Ectodermal cell (in vitro differentiated cells): ENCODE measurements around the gene MUC5B.
"Not testable (repeated sequence)": the region's sequence is repeated elsewhere in the genome, so short reads cannot be mapped to it uniquely, and the experiment has no call there.

Experiments used
- H3K27ac ChIP-seq: 2 replicates; pipeline ENCODE4 v1.7.0; 2013; ENCODE audit warnings: mild to moderate bottlenecking, low read depth, low read length; ENCODE audit not compliant: insufficient read depth, poor library complexity, severe bottlenecking
- H3K27me3 ChIP-seq: 2 replicates; pipeline ENCODE4 v1.7.0; 2013; ENCODE audit warnings: mild to moderate bottlenecking, low read length; ENCODE audit not compliant: insufficient read depth, control insufficient read depth, poor library complexity, severe bottlenecking
- H3K36me3 ChIP-seq: one replicate; pipeline ENCODE4 v1.7.0; 2013; ENCODE audit warnings: low read length; ENCODE audit not compliant: control insufficient read depth, insufficient read depth
- H3K4me1 ChIP-seq: one replicate; pipeline ENCODE4 v1.7.0; 2013; ENCODE audit warnings: low read length; ENCODE audit not compliant: control insufficient read depth, insufficient read depth
- H3K4me3 ChIP-seq: 2 replicates; pipeline ENCODE4 v1.7.0; 2013; ENCODE audit warnings: low read depth, low read length, control low read depth; ENCODE audit not compliant: insufficient read depth
- H3K9me3 ChIP-seq: 2 replicates; pipeline ENCODE4 v1.7.0; 2013; ENCODE audit warnings: mild to moderate bottlenecking, low read length, moderate library complexity; ENCODE audit not compliant: control insufficient read depth
- WGBS, 2 experiments: methylation state at CpG; one replicate each; pipeline ENCODE4 v1.1.7; 2013; ENCODE audit warnings: missing lambda C conversion rate in 2 of 2; 5-methylcytosine and 5-hydroxymethylcytosine counted together

Gene MUC5B

DNA sequence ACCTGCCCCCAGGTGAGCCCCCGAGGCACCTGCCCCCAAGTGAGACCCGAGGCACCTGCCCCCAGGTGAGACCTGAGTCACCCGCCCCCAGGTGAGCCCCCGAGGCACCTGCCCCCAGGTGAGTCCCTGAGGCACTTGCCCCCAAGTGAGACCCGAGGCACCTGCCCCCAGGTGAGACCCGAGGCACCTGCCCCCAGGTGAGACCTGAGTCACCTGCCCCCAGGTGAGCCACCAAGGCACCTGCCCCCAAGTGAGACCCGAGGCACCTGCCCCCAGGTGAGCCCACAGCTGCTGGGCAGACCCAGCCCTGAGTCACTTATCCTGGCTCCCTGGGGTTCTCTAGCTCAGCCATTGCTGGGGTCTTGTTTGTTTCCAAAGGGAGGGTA, 36.2 kb downstream of the MUC5B start:
- H3K27ac ChIP-seq: no peak overlapping the region
- H3K4me1 ChIP-seq: peaks cover 7% of the 10 kb centered on the region
- 89 to 93% methylated on average over 7 of the region's 7 CpGs for WGBS, 2 experiments
- H3K27me3 ChIP-seq: no peaks in the 10 kb centered on the region
- H3K9me3 ChIP-seq: no peaks in the 10 kb centered on the region
- no peaks in the 10 kb centered on the region for H3K36me3 ChIP-seq
- no peak overlapping the region for H3K4me3 ChIP-seq

GRCh38 chr11:1259561-1259960, 36.7 kb downstream of the MUC5B start:
- Histone ChIP-seq H3K27ac (no peak overlapping the region), H3K4me3 (no peak overlapping the region), H3K36me3 (no peaks in the 10 kb centered on the region), H3K9me3 (no peaks in the 10 kb centered on the region), H3K27me3 (no peaks in the 10 kb centered on the region), H3K4me1 (peaks cover 7% of the 10 kb centered on the region)
- WGBS, 2 experiments: 89 to 90% methylated on average over 9 of the region's 9 CpGs

DNA sequence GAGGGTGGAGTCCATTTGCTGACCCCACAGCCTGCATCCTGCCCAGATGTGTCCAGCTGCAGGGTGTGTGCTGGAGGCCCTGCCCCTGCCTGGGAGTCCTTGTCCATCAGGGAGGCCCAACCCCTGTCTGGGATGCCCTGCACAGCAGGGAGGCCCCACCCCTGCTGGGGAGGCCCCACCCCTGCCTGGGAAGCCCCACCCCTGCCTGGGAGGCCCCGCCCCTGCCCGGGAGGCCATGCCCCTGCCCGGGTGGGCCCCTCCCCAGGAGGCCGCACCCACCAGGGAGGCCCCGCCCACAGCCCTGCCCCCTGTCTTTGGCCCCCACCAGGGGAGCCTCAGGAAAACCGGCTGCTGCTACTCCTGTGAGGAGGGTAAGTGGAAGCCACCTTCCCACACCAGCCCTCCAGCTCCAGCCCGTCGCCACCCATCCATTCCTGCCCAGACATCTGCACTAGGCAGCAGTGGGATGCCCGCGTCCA, 37.2 kb downstream of the MUC5B start:
- 83 to 89% methylated on average over 10 of the region's 10 CpGs for WGBS, 2 experiments
- H3K4me3 ChIP-seq: no peak overlapping the region
- H3K4me1 ChIP-seq: peaks cover 7% of the 10 kb centered on the region

GRCh38 chr11:1260620-1261019, 37.8 kb downstream of the MUC5B start:
- Histone ChIP-seq H3K9me3 (no peaks in the 10 kb centered on the region), H3K27me3 (no peaks in the 10 kb centered on the region), H3K36me3 (no peaks in the 10 kb centered on the region), H3K4me1 (peaks cover 7% of the 10 kb centered on the region), H3K4me3 (no peak overlapping the region), H3K27ac (no peak overlapping the region)
- WGBS, 2 experiments: 94 to 95% methylated on average over 17 of the region's 17 CpGs

More for the DNA sequence above, 37.2 kb downstream of the MUC5B start:
- no peaks in the 10 kb centered on the region for H3K9me3 ChIP-seq
- no peaks in the 10 kb centered on the region for H3K27me3 ChIP-seq
- no peaks in the 10 kb centered on the region for H3K36me3 ChIP-seq
- H3K27ac ChIP-seq: no peak overlapping the region

DNA sequence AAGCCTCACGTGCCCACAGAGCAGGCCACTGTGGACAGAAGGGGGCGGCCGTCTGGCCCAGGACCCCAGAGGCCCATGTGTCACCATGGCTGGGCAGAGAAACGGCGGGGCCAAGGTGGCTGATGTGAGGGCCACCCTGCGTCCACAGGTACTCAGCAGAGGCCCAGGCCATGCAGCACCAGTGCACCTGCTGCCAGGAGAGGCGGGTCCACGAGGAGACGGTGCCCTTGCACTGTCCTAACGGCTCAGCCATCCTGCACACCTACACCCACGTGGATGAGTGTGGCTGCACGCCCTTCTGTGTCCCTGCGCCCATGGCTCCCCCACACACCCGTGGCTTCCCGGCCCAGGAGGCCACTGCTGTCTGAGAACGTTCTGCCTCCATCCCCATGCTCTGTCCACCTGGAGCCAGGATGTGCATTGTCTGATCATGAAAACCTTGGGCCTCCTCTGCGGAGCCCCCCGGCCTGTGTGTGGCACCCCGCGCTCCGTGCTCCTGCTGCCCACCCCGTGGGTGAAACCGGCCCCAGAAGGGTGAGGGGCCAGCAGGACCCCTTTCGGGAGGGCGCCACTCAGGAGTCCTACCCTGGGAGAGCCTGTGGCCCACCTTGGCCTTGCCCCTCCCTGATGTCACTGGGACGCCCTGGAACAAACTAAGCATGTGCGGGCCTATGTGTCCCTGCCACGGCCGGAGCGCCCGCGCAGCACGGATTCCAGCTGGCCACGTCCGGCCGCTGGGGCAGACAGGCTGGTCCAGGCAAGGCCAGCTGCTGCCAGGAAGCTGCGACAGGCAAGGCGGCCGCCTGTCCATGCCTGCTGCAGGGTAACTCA, 38.6 kb downstream of the MUC5B start:
- Histone ChIP-seq H3K9me3 (no peaks in the 10 kb centered on the region), H3K27ac (no peak overlapping the region), H3K4me1 (peaks cover 7% of the 10 kb centered on the region), H3K27me3 (no peaks in the 10 kb centered on the region), H3K4me3 (no peak overlapping the region), H3K36me3 (no peaks in the 10 kb centered on the region)
- 94 to 96% methylated on average over 39 of the region's 39 CpGs for WGBS, 2 experiments

GRCh38 chr11:1262172-1263006, 39.5 kb downstream of the MUC5B start:
- no peaks in the 10 kb centered on the region for H3K36me3 ChIP-seq
- peaks cover 7% of the 10 kb centered on the region for H3K4me1 ChIP-seq
- 28% methylated on average over 31 of the region's 31 CpGs for WGBS, 2 experiments
- H3K9me3 ChIP-seq: no peaks in the 10 kb centered on the region
- H3K27me3 ChIP-seq: no peaks in the 10 kb centered on the region
- peak overlapping the region; percentile 42 for H3K4me3 ChIP-seq
- no peak overlapping the region for H3K27ac ChIP-seq

DNA sequence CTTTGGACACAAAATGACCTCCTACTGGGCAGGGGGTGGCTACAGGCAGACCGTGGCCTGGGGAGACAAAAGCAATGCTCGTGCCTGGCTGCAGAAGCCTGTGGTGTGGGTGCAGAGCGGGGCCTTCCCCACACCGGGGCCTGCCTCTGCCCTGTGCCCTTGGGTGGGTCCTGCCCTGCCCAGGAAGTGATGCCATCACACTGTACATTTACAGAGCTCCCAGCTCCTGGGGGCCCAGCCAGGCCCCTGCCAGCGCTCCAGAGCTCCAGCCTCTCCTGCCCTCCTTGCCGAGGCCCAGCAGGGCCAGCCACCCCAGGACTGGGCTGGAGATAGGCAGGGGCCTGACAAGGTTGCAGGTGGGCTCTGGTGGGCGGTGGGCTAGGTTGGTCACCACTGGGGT, 40.1 kb downstream of the MUC5B start:
- Histone ChIP-seq H3K4me3 (peak overlapping the region; percentile 42), H3K4me1 (peaks cover 7% of the 10 kb centered on the region), H3K36me3 (no peaks in the 10 kb centered on the region), H3K9me3 (no peaks in the 10 kb centered on the region), H3K27me3 (no peaks in the 10 kb centered on the region), H3K27ac (no peak overlapping the region)
- WGBS, 2 experiments: 58 to 60% methylated on average over 7 of the region's 7 CpGs

- not testable (repeated sequence) for H3K9me3 ChIP-seq
Measured at GRCh38 chr11:1264444-1264843, 41.6 kb downstream of the MUC5B start.

DNA sequence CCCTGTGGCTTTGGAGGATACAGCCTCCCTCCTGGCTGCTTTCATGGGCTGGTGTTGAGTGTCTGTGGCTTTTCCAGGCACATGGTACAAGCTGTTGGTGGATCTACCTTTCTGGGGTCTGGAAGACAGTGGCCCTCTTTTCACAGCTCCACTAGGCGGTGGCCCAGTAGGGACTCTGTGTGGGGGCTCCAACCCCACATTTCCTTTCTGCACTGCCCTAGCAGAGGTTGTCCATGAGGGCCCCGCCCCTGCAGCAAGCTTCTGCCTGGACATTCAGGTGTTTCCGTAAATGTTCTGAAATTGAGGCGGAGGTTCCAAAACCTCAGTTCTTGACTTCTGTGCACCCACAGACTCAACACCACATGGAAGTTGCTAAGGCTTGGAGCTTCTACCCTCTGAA, 42.6 kb downstream of the MUC5B start:
- H3K9me3 ChIP-seq, H3K4me3 ChIP-seq, H3K27me3 ChIP-seq, H3K4me1 ChIP-seq, H3K27ac ChIP-seq, H3K36me3 ChIP-seq: not testable (repeated sequence)
- WGBS, 2 experiments: 94 to 95% methylated on average over 4 of the region's 4 CpGs

More at GRCh38 chr11:1264444-1264843, 41.6 kb downstream of the MUC5B start:
- H3K4me3 ChIP-seq, H3K27ac ChIP-seq, H3K4me1 ChIP-seq, H3K27me3 ChIP-seq, H3K36me3 ChIP-seq: not testable (repeated sequence)
- WGBS, 2 experiments: 57% methylated on average over 3 of the region's 3 CpGs

DNA sequence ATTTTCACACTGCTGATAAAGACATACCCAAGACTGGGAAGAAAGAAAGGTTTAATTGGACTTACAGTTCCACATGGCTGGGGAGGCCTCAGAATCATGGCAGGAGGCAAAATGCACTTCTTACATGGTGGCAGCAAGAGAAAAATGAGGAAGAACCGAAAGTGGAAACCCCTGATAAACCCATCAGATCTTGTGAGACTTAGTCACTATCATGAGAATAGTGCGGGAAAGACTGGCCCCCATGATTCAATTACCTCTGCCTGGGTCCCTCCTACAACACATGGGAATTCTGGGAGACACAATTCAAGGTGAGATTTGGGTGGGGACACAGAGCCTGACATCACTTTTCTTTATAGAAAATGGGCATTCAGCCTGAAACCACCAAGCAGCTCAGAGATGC, 44.1 kb downstream of the MUC5B start:
- not testable (repeated sequence) for H3K9me3 ChIP-seq, H3K36me3 ChIP-seq, H3K27me3 ChIP-seq, H3K4me3 ChIP-seq, H3K27ac ChIP-seq
- 87 to 91% methylated on average over 2 of the region's 2 CpGs for WGBS, 2 experiments
- peaks cover 15% of the 10 kb centered on the region for H3K4me1 ChIP-seq
